HL-60 (cell line): ENCODE measurements around the gene CABLES2.

Source experiments
- CTCF ChIP-seq: IDR thresholded peaks from one replicate; pipeline ENCODE4 v1.5.1; 2011; ENCODE audit warnings: low read length, control low read depth, inconsistent platforms; ENCODE audit not compliant: insufficient read depth
- GABPA ChIP-seq: IDR thresholded peaks from 2 replicates; pipeline ENCODE4 v1.6.1; 2012; ENCODE audit warnings: low read depth
- POLR2AphosphoS5 ChIP-seq: IDR thresholded peaks from 2 replicates; pipeline ENCODE4 v1.6.1; 2012; ENCODE audit warnings: low read depth
- REST ChIP-seq: IDR thresholded peaks from 2 replicates; pipeline ENCODE4 v1.6.1; 2012; ENCODE audit warnings: low read depth; ENCODE audit not compliant: insufficient replicate concordance
- SPI1 ChIP-seq: IDR thresholded peaks from 2 replicates; pipeline ENCODE4 v1.6.1; 2012; ENCODE audit warnings: low read depth, mild to moderate bottlenecking, borderline replicate concordance

- TF ChIP-seq GABPA (no peak), CTCF (no peak), REST (no peak), SPI1 (no peak), POLR2AphosphoS5 (no peak)
These were observed 63.0 kb downstream of the CABLES2 start for GRCh38 chr20:62344092-62344491.
